ENCODE results near the gene OR14C36. TPM values are rescaled to one million over a fixed set of nuclear protein-coding genes. Genes with fewer than 3 reads are reported as not detected.

The OR14C36 gene
- total and polyA plus RNA-seq, 2 of the 8 experiments (the other 6 are each of a cell fraction or from before 2014, with no cell fraction given): not detected

DNA sequence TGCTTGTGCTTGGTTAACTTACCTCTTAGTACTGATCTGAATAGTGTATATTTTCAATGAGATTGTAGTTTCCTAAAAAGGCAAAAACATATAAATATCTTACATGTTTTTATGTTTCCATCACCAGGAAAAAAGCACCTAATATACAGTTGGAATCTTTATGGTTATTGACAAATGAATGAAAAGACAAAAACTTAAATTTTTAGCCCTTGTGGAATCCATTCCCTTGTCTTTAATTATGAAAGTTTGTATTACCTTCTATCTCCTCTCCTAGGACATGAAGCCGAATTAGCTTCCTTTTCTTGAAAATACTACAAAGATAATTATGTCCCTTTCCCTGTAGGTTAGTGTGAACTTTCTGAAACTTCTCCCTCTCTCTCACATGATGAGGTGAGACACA lies 45.3 kb upstream of the OR14C36 start, which contains the start of gene OR2T12:
OR2T12 (minus strand) TSS at position 101 of the 400 bp plus-strand sequence. CDS start 7,846 bp downstream, outside the sequence.
- no peak within 1 kb of the TSS for H3K9ac ChIP-seq (replicated peaks in 1 of 4; ENCODE audit: extremely low read depth in 1 of 4, low read depth in 3 of 4, low read length in 3 of 4)
- no peak within 1 kb of the TSS for H2AK5ac ChIP-seq (ENCODE audit: low read depth, low read length)
- no peak within 1 kb of the TSS for H2AFZ ChIP-seq (ENCODE audit: low read length)
- FAIRE-seq (no peak), DNase-seq (ENCODE audit: low read depth in 1 of 2, low spot score in 2 of 2) (no peak)
- H4K91ac ChIP-seq (replicated peaks; ENCODE audit: insufficient read length, low read length): no peak within 1 kb of the TSS
- H3K23me2 ChIP-seq (ENCODE audit: low read depth, low read length): no peaks in the 10 kb centered on the region
- H2BK5ac ChIP-seq (ENCODE audit: low read depth, low read length): no peak within 1 kb of the TSS
- H3K14ac ChIP-seq (ENCODE audit: insufficient read length): no peak within 1 kb of the TSS
- H3K4ac ChIP-seq (replicated peaks; ENCODE audit: insufficient read length, low read depth, low read length): no peak within 1 kb of the TSS
- 73% methylated on average over 1 of the region's 1 CpG; no CpG with 5 or more reads in 1 of the 2 experiments for WGBS, 2 experiments (ENCODE audit: extremely low coverage in 1 of 2, insufficient coverage in 1 of 2, insufficient read length in 1 of 2, insufficient replicate concordance in 2 of 2, low coverage in 1 of 2, low lambda C conversion rate in 2 of 2, missing lambda C conversion rate in 1 of 2)
- H3K4me1 ChIP-seq (replicated peaks in 1 of 4; ENCODE audit: control insufficient read depth in 3 of 4, insufficient read depth in 4 of 4, low read length in 3 of 4): no peaks in the 10 kb centered on the region
- H3K4me3 ChIP-seq (ENCODE audit: extremely low read depth in 1 of 4, insufficient read depth in 2 of 4, low read depth in 3 of 4, low read length in 4 of 4): no peak within 1 kb of the TSS
- H4K20me1 ChIP-seq (replicated peaks in 1 of 2; ENCODE audit: control insufficient read depth in 1 of 2, insufficient read depth in 2 of 2, low read length in 2 of 2): no peaks in the 10 kb centered on the region
- H3K27ac ChIP-seq (ENCODE audit: low read depth, low read length): no peak within 1 kb of the TSS
- ChIA-PET CTCF (ENCODE audit: partially characterized antibody) (no interaction called here), POLR2A (ENCODE audit: partially characterized antibody) (no interaction called here)
- H2BK15ac ChIP-seq (ENCODE audit: low read length): no peak within 1 kb of the TSS
- no peak within 1 kb of the TSS for H3K18ac ChIP-seq (ENCODE audit: extremely low read depth, low read length)
- H3K36me3 ChIP-seq (ENCODE audit: control insufficient read depth in 2 of 4, insufficient read depth in 4 of 4, low read length in 3 of 4): no peaks in the 10 kb centered on the region
- no peak within 1 kb of the TSS for H3K56ac ChIP-seq (replicated peaks; ENCODE audit: insufficient read length, low read depth, low read length)
- no peak within 1 kb of the TSS for H3K4me2 ChIP-seq (ENCODE audit: insufficient read depth in 1 of 2, low read depth in 2 of 2, low read length in 2 of 2)
- no peak within 1 kb of the TSS for H2BK12ac ChIP-seq (ENCODE audit: low read depth, low read length)
- no peaks in the 10 kb centered on the region for H3K79me1 ChIP-seq (ENCODE audit: low read depth, low read length)
- no peaks in the 10 kb centered on the region for H3K27me3 ChIP-seq (replicated peaks in 1 of 4; ENCODE audit: control insufficient read depth in 3 of 4, extremely low read depth in 1 of 4, insufficient read depth in 3 of 4, low read length in 3 of 4)
- no peaks in the 10 kb centered on the region for H3K79me2 ChIP-seq (ENCODE audit: control insufficient read depth in 1 of 2, insufficient read depth in 2 of 2, low read length in 2 of 2)
- no peak within 1 kb of the TSS for H4K5ac ChIP-seq (ENCODE audit: insufficient read length, low read depth, low read length)
- no peak within 1 kb of the TSS for H2BK120ac ChIP-seq (replicated peaks; ENCODE audit: low read depth, low read length)
- peaks cover 29 to 37% of the 10 kb centered on the region in 2 experiments for H3K9me3 ChIP-seq (ENCODE audit: insufficient read depth in 2 of 2, low read depth in 1 of 2, low read length in 1 of 2)
- no peak within 1 kb of the TSS for H2BK20ac ChIP-seq (ENCODE audit: low read length)
- no peak within 1 kb of the TSS for H3K23ac ChIP-seq (ENCODE audit: insufficient read length)
- H4K8ac ChIP-seq (ENCODE audit: extremely low read depth, insufficient read depth, low read length): no peak within 1 kb of the TSS
- TF ChIP-seq, protein P1, sequence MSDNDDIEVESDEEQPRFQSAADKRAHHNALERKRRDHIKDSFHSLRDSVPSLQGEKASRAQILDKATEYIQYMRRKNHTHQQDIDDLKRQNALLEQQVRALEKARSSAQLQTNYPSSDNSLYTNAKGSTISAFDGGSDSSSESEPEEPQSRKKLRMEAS (IDR thresholded peaks at IDR 0.05): no peak
- TF ChIP-seq, protein P2, sequence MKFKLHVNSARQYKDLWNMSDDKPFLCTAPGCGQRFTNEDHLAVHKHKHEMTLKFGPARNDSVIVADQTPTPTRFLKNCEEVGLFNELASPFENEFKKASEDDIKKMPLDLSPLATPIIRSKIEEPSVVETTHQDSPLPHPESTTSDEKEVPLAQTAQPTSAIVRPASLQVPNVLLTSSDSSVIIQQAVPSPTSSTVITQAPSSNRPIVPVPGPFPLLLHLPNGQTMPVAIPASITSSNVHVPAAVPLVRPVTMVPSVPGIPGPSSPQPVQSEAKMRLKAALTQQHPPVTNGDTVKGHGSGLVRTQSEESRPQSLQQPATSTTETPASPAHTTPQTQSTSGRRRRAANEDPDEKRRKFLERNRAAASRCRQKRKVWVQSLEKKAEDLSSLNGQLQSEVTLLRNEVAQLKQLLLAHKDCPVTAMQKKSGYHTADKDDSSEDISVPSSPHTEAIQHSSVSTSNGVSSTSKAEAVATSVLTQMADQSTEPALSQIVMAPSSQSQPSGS (IDR thresholded peaks at IDR 0.05; ENCODE audit: low read length): no peak
- TF ChIP-seq SP2 (IDR thresholded peaks at IDR 0.05; ENCODE audit: low read length) (no peak), TBP (IDR thresholded peaks at IDR 0.05; ENCODE audit: low read depth, low read length) (no peak), TAF1 (IDR thresholded peaks at IDR 0.05; ENCODE audit: low read depth, low read length) (no peak), CHD2 (IDR thresholded peaks at IDR 0.05; ENCODE audit: low read length) (no peak), RNF2 (IDR thresholded peaks at IDR 0.05; ENCODE audit: borderline replicate concordance, low read depth, low read length, missing control alignments, poor library complexity, severe bottlenecking) (no peak), TCF12 (IDR thresholded peaks at IDR 0.05; ENCODE audit: low read depth, low read length) (no peak), CTBP2 (IDR thresholded peaks at IDR 0.05; ENCODE audit: borderline replicate concordance, insufficient read depth, insufficient read length, low read length) (no peak), SP4 (IDR thresholded peaks at IDR 0.05; ENCODE audit: low read length) (no peak), GABPA (IDR thresholded peaks at IDR 0.05; ENCODE audit: borderline replicate concordance, insufficient read depth, low read length) (no peak)
- TF ChIP-seq, protein P3, sequence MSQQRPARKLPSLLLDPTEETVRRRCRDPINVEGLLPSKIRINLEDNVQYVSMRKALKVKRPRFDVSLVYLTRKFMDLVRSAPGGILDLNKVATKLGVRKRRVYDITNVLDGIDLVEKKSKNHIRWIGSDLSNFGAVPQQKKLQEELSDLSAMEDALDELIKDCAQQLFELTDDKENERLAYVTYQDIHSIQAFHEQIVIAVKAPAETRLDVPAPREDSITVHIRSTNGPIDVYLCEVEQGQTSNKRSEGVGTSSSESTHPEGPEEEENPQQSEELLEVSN (IDR thresholded peaks at IDR 0.05): no peak

All from H1 (cell line).